Mucosa of rectum (tissue), 2 donors: ENCODE measurements around the gene SCML1.

Source experiments
- H3K27ac ChIP-seq, 2 donors: one replicate each; pipeline ENCODE4 v1.7.0; 2013; ENCODE audit warnings: inconsistent platforms in 2 of 2, low read depth in 2 of 2, low read length in 2 of 2
- H3K27me3 ChIP-seq, 2 donors: one replicate each; pipeline ENCODE4 v1.7.0; 2013; ENCODE audit warnings: low read length in 2 of 2; ENCODE audit not compliant: control insufficient read depth in 2 of 2, insufficient read depth in 2 of 2
- H3K36me3 ChIP-seq, 2 donors: one replicate each; pipeline ENCODE4 v1.7.0; 2013; ENCODE audit warnings: low read length in 2 of 2; ENCODE audit not compliant: control insufficient read depth in 2 of 2, insufficient read depth in 2 of 2
- H3K4me1 ChIP-seq, 2 donors: one replicate each; pipeline ENCODE4 v1.7.0; 2013; ENCODE audit warnings: low read length in 2 of 2, mild to moderate bottlenecking in 1 of 2; ENCODE audit not compliant: control insufficient read depth in 2 of 2, insufficient read depth in 2 of 2
- H3K4me3 ChIP-seq, 2 donors: one replicate each; pipeline ENCODE4 v1.7.0; 2013; ENCODE audit warnings: low read length in 2 of 2
- H3K9ac ChIP-seq, 2 donors: one replicate each; pipeline ENCODE4 v1.7.0; 2013; ENCODE audit warnings: low read length in 2 of 2, low read depth in 1 of 2, mild to moderate bottlenecking in 1 of 2
- H3K9me3 ChIP-seq, 2 donors: one replicate each; pipeline ENCODE4 v1.7.0; 2013; ENCODE audit warnings: low read length in 2 of 2; ENCODE audit not compliant: control insufficient read depth in 2 of 2
- donor health status: healthy.
- donor health status: Normal muscosa, but diverticular disease.

The SCML1 gene

GRCh38 chrX:17736856-17737709 is at the start of gene SCML1:
Gene SCML1 (plus strand): TSS chrX:17737493. CDS start chrX:17744187, 6,694 bp downstream.
- peaks cover 0 to 4% of the 10 kb centered on the region in 2 donors for H3K27me3 ChIP-seq
- H3K4me3 ChIP-seq = peak within 1 kb of the TSS; percentile 72 to 78
- H3K36me3 ChIP-seq = no peaks in the 10 kb centered on the region
- H3K9me3 ChIP-seq = no peaks in the 10 kb centered on the region
- H3K9ac ChIP-seq = peak within 1 kb of the TSS; percentile 88
- peak within 1 kb of the TSS; percentile 90 to 93 for H3K27ac ChIP-seq
- peaks cover 0 to 8% of the 10 kb centered on the region in 2 donors for H3K4me1 ChIP-seq

GRCh38 chrX:17687648-17688047 is 49.6 kb upstream of the SCML1 start:
- Histone ChIP-seq H3K9ac (no peak overlapping the region), H3K27ac (no peak overlapping the region), H3K27me3 (peaks cover 0 to 3% of the 10 kb centered on the region in 2 donors), H3K4me3 (no peak overlapping the region), H3K36me3 (no peaks in the 10 kb centered on the region), H3K4me1 (no peaks in the 10 kb centered on the region), H3K9me3 (peaks cover 0 to 3% of the 10 kb centered on the region in 2 donors)

GRCh38 chrX:17689971-17690409 is 47.3 kb upstream of the SCML1 start:
- Histone ChIP-seq H3K4me3 (no peak overlapping the region), H3K9me3 (no peaks in the 10 kb centered on the region), H3K4me1 (no peaks in the 10 kb centered on the region), H3K36me3 (no peaks in the 10 kb centered on the region), H3K27ac (no peak overlapping the region), H3K27me3 (peaks cover 0 to 3% of the 10 kb centered on the region in 2 donors), H3K9ac (no peak overlapping the region)

- Histone ChIP-seq H3K4me1 (no peaks in the 10 kb centered on the region), H3K9ac (no peak overlapping the region), H3K36me3 (no peaks in the 10 kb centered on the region), H3K27ac (no peak overlapping the region), H3K9me3 (no peaks in the 10 kb centered on the region), H3K4me3 (no peak overlapping the region), H3K27me3 (peaks cover 0 to 3% of the 10 kb centered on the region in 2 donors)
Observed at GRCh38 chrX:17692709-17693346, 44.5 kb upstream of the SCML1 start.

- H3K4me1 ChIP-seq = no peaks in the 10 kb centered on the region
Observed at GRCh38 chrX:17697191-17697590, 40.1 kb upstream of the SCML1 start.

GRCh38 chrX:17700976-17701375 is 36.3 kb upstream of the SCML1 start:
- Histone ChIP-seq H3K4me1 (no peaks in the 10 kb centered on the region), H3K9ac (no peak overlapping the region), H3K9me3 (no peaks in the 10 kb centered on the region), H3K4me3 (no peak overlapping the region), H3K27me3 (no peaks in the 10 kb centered on the region), H3K27ac (no peak overlapping the region), H3K36me3 (no peaks in the 10 kb centered on the region)

More at GRCh38 chrX:17697191-17697590, 40.1 kb upstream of the SCML1 start:
- Histone ChIP-seq H3K27ac (no peak overlapping the region), H3K36me3 (no peaks in the 10 kb centered on the region), H3K27me3 (no peaks in the 10 kb centered on the region), H3K4me3 (no peak overlapping the region), H3K9me3 (no peaks in the 10 kb centered on the region), H3K9ac (no peak overlapping the region)

GRCh38 chrX:17703201-17703600 is 34.1 kb upstream of the SCML1 start:
- H3K9ac ChIP-seq = no peak overlapping the region
- H3K27ac ChIP-seq = no peak overlapping the region
- no peaks in the 10 kb centered on the region for H3K4me1 ChIP-seq
- H3K36me3 ChIP-seq = no peaks in the 10 kb centered on the region
- H3K4me3 ChIP-seq = no peak overlapping the region
- H3K27me3 ChIP-seq = no peaks in the 10 kb centered on the region
- H3K9me3 ChIP-seq = no peaks in the 10 kb centered on the region

- H3K4me1 ChIP-seq = no peaks in the 10 kb centered on the region
- H3K36me3 ChIP-seq = no peaks in the 10 kb centered on the region
- no peak overlapping the region for H3K9ac ChIP-seq
- no peaks in the 10 kb centered on the region for H3K9me3 ChIP-seq
- no peaks in the 10 kb centered on the region for H3K27me3 ChIP-seq
- no peak overlapping the region for H3K27ac ChIP-seq
- no peak overlapping the region for H3K4me3 ChIP-seq
Observed at GRCh38 chrX:17705211-17705610, 32.1 kb upstream of the SCML1 start.

- Histone ChIP-seq H3K4me3 (no peak overlapping the region), H3K27me3 (no peaks in the 10 kb centered on the region), H3K36me3 (no peaks in the 10 kb centered on the region), H3K4me1 (no peaks in the 10 kb centered on the region), H3K27ac (no peak overlapping the region), H3K9ac (no peak overlapping the region), H3K9me3 (no peaks in the 10 kb centered on the region)
Observed at GRCh38 chrX:17706676-17707075, 30.6 kb upstream of the SCML1 start.

GRCh38 chrX:17707731-17708130 is 29.6 kb upstream of the SCML1 start:
- no peaks in the 10 kb centered on the region for H3K27me3 ChIP-seq
- H3K9ac ChIP-seq = no peak overlapping the region
- no peaks in the 10 kb centered on the region for H3K4me1 ChIP-seq
- H3K36me3 ChIP-seq = no peaks in the 10 kb centered on the region
- H3K9me3 ChIP-seq = no peaks in the 10 kb centered on the region
- no peak overlapping the region for H3K4me3 ChIP-seq
- no peak overlapping the region for H3K27ac ChIP-seq
